HepG2 (cell line): ENCODE results near the gene CARD19. TPM values are rescaled to one million over a fixed set of nuclear protein-coding genes. Genes with fewer than 3 reads are reported as not detected.

Source experiments
- ARNT ChIP-seq: fragments of 450-650 bp; IDR thresholded peaks from 2 replicates; pipeline ENCODE4 v1.6.1; 2017
- DNMT1 ChIP-seq: sonication (generic); formaldehyde crosslinking; IDR thresholded peaks from 2 replicates; pipeline ENCODE4 v1.5.1; 2020; ENCODE audit warnings: mild to moderate bottlenecking, missing genetic modification reagents
- FOXK1 ChIP-seq: sonication (generic); formaldehyde crosslinking; IDR thresholded peaks from 2 replicates; pipeline ENCODE4 v1.4.0; 2020; ENCODE audit warnings: low read depth, missing genetic modification reagents, borderline replicate concordance
- ZNF205 ChIP-seq: IDR thresholded peaks from 2 replicates; pipeline ENCODE4 v1.6.1; 2018; ENCODE audit warnings: missing biosample characterization, missing genetic modification reagents
- ZNF274 ChIP-seq: sonication (generic); formaldehyde crosslinking; IDR thresholded peaks from 2 replicates; pipeline ENCODE4 v1.5.1; 2020; ENCODE audit warnings: mild to moderate bottlenecking, missing genetic modification reagents
- ZNF616 ChIP-seq: sonication (generic); formaldehyde crosslinking; IDR thresholded peaks from 2 replicates; pipeline ENCODE4 v1.5.0; 2020; ENCODE audit warnings: low read depth, mild to moderate bottlenecking, missing genetic modification reagents
- ZNF816 ChIP-seq: sonication (generic); formaldehyde crosslinking; IDR thresholded peaks from 2 replicates; pipeline ENCODE4 v1.8.0; 2022; ENCODE audit warnings: missing genetic modification reagents, mild to moderate bottlenecking, borderline replicate concordance
- polyA plus RNA-seq, 8 experiments: library from polyadenylated mRNA; depleted of rRNA in 3 of 8; stranded (reverse) in 7 of 8; unstranded in 1 of 8; fragments of >200 nt; fragmentation: Illumina TruSeq in 4 of 8; extraction: Trizol in 4 of 8; gene quantifications; 2 replicates each; pipeline versions ENCODE4 v1.2.1 to v1.2.3, GENCODE V29; 2011 to 2016; ENCODE audit warnings: low read depth in 4 of 8, missing spikeins in 1 of 8, mixed read lengths in 1 of 8; ENCODE audit not compliant: insufficient read depth in 1 of 8
- total RNA-seq, 5 experiments: library from RNA; depleted of rRNA; stranded (reverse); fragments of >200 nt; fragmentation: Illumina TruSeq; extraction: Trizol; gene quantifications; 2 replicates each; pipeline ENCODE4 v1.2.3, GENCODE V29; 2016; ENCODE audit warnings: low read depth in 1 of 5
- TF ChIP-seq, protein P1 (sequence below), 2 experiments: sonication (generic) in 1 of 2; formaldehyde crosslinking in 1 of 2; IDR thresholded peaks; 2 replicates each; pipeline versions ENCODE4 v1.6.1 to v1.9.0; 2014 to 2022; ENCODE audit warnings: antibody characterized with exemption in 1 of 2, borderline replicate concordance in 1 of 2, inconsistent platforms in 1 of 2, low read depth in 1 of 2, missing genetic modification reagents in 1 of 2
- TF ChIP-seq, protein P2 (sequence below): sonication (generic); formaldehyde crosslinking; IDR thresholded peaks from 2 replicates; pipeline ENCODE4 v1.4.0; 2020; ENCODE audit warnings: missing genetic modification reagents, mild to moderate bottlenecking, borderline replicate concordance

Gene CARD19
- total and polyA plus RNA-seq, 2 of the 13 experiments (the other 11 are each of a cell fraction or from before 2014, with no cell fraction given) = 18.4 to 47.2 TPM

DNA sequence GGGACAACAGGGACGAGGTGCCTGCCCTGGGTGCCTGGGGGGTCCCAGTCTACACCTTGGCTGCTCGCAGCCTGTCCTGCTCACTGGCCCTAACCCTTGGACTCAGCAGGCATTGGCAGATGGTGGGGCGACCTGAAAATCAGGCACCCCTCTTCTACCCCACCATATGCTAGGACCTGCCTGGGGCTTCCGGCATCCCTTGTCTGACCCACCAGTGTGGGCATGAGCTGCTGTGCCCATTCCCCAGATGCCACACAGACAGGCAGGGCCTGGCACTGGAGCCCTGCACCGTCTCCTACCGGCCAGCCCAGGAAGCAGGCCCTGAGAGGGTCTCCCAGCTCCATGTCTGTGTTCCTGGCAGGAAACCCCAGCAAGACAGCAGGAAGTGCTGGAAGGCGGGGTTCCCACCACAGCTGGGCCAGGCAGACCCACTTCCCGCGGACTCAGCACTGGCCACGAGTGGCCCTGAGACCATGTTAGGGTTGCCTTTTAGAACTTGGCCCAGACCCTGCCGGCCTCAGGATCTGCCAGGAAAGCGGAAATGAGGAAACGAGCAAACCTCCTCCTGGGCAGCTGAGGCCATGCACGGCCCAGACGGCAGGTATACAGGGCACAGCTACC is 35.0 kb downstream of the CARD19 start (continued):
- TF ChIP-seq, protein P1, sequence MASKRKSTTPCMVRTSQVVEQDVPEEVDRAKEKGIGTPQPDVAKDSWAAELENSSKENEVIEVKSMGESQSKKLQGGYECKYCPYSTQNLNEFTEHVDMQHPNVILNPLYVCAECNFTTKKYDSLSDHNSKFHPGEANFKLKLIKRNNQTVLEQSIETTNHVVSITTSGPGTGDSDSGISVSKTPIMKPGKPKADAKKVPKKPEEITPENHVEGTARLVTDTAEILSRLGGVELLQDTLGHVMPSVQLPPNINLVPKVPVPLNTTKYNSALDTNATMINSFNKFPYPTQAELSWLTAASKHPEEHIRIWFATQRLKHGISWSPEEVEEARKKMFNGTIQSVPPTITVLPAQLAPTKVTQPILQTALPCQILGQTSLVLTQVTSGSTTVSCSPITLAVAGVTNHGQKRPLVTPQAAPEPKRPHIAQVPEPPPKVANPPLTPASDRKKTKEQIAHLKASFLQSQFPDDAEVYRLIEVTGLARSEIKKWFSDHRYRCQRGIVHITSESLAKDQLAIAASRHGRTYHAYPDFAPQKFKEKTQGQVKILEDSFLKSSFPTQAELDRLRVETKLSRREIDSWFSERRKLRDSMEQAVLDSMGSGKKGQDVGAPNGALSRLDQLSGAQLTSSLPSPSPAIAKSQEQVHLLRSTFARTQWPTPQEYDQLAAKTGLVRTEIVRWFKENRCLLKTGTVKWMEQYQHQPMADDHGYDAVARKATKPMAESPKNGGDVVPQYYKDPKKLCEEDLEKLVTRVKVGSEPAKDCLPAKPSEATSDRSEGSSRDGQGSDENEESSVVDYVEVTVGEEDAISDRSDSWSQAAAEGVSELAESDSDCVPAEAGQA (IDR thresholded peaks at IDR 0.05; ENCODE audit: low read depth) = no peak
- TF ChIP-seq, protein P1 (CRISPR knock-in tag; IDR thresholded peaks at IDR 0.05; ENCODE audit: borderline replicate concordance) = no peak
- TF ChIP-seq FOXK1 = no peak
- TF ChIP-seq, protein P2, sequence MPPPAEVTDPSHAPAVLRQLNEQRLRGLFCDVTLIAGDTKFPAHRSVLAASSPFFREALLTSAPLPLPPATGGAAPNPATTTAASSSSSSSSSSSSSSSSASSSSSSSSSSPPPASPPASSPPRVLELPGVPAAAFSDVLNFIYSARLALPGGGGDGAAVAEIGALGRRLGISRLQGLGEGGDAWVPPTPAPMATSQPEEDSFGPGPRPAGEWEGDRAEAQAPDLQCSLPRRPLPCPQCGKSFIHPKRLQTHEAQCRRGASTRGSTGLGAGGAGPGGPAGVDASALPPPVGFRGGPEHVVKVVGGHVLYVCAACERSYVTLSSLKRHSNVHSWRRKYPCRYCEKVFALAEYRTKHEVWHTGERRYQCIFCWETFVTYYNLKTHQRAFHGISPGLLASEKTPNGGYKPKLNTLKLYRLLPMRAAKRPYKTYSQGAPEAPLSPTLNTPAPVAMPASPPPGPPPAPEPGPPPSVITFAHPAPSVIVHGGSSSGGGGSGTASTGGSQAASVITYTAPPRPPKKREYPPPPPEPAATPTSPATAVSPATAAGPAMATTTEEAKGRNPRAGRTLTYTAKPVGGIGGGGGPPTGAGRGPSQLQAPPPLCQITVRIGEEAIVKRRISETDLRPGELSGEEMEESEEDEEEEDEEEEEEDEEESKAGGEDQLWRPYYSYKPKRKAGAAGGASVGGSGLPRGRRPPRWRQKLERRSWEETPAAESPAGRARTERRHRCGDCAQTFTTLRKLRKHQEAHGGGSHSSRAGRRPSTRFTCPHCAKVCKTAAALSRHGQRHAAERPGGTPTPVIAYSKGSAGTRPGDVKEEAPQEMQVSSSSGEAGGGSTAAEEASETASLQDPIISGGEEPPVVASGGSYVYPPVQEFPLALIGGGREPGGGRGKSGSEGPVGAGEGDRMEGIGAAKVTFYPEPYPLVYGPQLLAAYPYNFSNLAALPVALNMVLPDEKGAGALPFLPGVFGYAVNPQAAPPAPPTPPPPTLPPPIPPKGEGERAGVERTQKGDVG (CRISPR knock-in tag) = peak; percentile 55; the same call in 1 of the 2 replicates
- no peak for TF ChIP-seq DNMT1 (CRISPR knock-in tag)
- TF ChIP-seq ZNF205 (CRISPR knock-in tag) = no peak
- TF ChIP-seq ZNF616 = no peak
- no peak for TF ChIP-seq ZNF274 (CRISPR knock-in tag)
- TF ChIP-seq ZNF816 = no peak
- no peak for TF ChIP-seq ARNT
- TF ChIP-seq, all 625 proteins: peak for 3
